ENCODE results near the gene TTC39A. TPM values are rescaled to one million over a fixed set of nuclear protein-coding genes. Genes with fewer than 3 reads are reported as not detected.

Gene TTC39A
- total RNA-seq, 4 donors from 2014 or later = 0.26 to 2.5 (median 1.3) TPM

DNA sequence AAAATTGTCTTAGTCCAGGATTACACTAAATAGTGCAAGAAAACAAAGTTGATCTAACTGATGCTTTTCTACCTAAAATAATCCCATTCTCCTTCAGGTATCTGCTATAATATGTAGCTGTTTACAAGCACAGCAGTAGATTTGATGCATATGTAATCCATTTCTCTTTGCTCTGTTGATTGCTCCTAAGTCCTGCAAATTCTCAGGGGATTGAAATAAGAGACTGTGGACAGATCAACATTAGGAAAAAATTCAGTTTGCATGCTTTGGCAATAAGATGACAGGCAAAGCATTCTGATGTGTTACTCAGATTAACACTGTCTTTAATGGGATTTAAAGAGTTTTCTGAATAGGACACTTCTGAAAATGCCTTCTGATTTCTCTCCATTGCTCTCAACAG, 59.6 kb downstream of the TTC39A start:
- intact Hi-C loops (cut with DNase I; ENCODE audit: low total_unique reads) = loop anchor here (10.0 kb wide), 1 partner anchor 76 kb away; no protein-coding TSS in a partner anchor
- DNase-seq = no peak
- no peaks in the 10 kb centered on the region for H3K27me3 ChIP-seq
- H3K36me3 ChIP-seq = no peaks in the 10 kb centered on the region
- TF ChIP-seq POLR2A (IDR thresholded peaks at IDR 0.05) = no peak
- TF ChIP-seq, protein P1, sequence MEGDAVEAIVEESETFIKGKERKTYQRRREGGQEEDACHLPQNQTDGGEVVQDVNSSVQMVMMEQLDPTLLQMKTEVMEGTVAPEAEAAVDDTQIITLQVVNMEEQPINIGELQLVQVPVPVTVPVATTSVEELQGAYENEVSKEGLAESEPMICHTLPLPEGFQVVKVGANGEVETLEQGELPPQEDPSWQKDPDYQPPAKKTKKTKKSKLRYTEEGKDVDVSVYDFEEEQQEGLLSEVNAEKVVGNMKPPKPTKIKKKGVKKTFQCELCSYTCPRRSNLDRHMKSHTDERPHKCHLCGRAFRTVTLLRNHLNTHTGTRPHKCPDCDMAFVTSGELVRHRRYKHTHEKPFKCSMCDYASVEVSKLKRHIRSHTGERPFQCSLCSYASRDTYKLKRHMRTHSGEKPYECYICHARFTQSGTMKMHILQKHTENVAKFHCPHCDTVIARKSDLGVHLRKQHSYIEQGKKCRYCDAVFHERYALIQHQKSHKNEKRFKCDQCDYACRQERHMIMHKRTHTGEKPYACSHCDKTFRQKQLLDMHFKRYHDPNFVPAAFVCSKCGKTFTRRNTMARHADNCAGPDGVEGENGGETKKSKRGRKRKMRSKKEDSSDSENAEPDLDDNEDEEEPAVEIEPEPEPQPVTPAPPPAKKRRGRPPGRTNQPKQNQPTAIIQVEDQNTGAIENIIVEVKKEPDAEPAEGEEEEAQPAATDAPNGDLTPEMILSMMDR (IDR thresholded peaks at IDR 0.05) = no peak
- no peak overlapping the region for H3K27ac ChIP-seq
- H3K9me3 ChIP-seq = no peaks in the 10 kb centered on the region
- no peaks in the 10 kb centered on the region for H3K4me1 ChIP-seq
- no peak overlapping the region for H3K4me3 ChIP-seq

DNA sequence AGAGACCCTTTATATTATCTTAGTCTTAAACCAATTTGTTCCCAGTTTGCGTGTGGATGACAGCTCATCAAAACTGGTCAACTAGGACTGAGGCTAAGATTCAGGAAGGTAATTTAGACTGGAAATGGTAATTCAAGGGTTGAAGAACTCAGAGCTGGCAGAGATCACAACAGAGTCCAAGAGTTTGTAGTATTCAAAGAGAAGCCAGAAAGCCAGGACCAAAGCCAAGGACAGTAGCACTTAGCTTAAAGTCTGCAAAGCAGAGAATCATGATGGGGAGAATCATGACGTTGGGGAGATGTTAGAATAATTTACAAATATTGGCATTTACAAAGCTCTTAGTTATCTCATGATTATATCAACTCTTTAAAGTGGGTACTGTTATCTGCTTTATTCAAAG, 61.7 kb downstream of the TTC39A start:
- DNase-seq = no peak
- Histone ChIP-seq H3K9me3 (no peaks in the 10 kb centered on the region), H3K4me3 (no peak overlapping the region), H3K36me3 (no peaks in the 10 kb centered on the region), H3K4me1 (no peaks in the 10 kb centered on the region), H3K27ac (no peak overlapping the region), H3K27me3 (no peaks in the 10 kb centered on the region)
- no peak for TF ChIP-seq POLR2A (IDR thresholded peaks at IDR 0.05)
- TF ChIP-seq, protein P1 (IDR thresholded peaks at IDR 0.05) = no peak
- intact Hi-C loops (cut with DNase I; ENCODE audit: low total_unique reads) = no loop called here

DNA sequence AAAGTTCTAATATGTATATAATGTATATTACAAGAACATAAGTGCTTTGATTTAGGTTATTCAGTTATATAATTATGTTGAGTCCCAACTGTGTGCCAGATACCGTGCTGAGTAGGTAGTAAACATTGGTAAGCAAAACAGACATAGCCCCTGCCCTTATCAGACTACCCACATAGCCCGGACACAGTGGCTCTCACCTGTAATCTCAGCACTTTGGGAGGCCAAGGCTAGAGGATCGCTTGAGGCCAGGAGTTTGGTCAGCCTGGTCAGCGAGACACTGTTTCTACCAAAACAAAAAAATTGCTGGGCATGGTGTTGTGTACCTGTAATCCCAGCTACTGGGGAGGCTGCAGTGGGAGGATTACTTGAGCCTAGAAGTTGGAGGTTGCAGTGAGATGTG, 63.6 kb downstream of the TTC39A start:
- Histone ChIP-seq H3K4me1 (no peaks in the 10 kb centered on the region), H3K27ac (no peak overlapping the region), H3K36me3 (no peaks in the 10 kb centered on the region), H3K27me3 (no peaks in the 10 kb centered on the region), H3K9me3 (no peaks in the 10 kb centered on the region), H3K4me3 (no peak overlapping the region)
- intact Hi-C loops (cut with DNase I; ENCODE audit: low total_unique reads) = no loop called here
- no peak for TF ChIP-seq POLR2A (IDR thresholded peaks at IDR 0.05)
- TF ChIP-seq, protein P1 (IDR thresholded peaks at IDR 0.05) = no peak
- DNase-seq = no peak

DNA sequence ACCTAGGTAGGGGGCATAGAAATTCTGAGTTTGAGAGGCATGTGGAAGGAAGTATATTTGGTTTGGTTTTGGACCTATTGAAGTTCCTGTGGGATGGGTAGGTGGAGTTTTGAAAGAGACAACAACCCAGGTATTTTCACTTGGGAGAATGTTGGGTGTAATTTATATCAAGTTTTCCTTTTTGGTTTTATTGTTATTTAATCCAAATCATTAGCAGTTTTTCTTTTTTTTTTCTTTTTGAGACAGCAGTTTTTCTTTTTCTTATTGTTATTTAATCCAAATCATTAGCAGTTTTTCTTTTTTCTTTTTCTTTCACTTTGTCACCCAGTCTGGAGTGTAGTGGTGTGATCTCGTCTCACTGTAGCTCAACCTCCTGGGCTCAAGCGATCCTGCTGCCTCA, 64.2 kb downstream of the TTC39A start:
- no peak overlapping the region for H3K4me3 ChIP-seq
- no peaks in the 10 kb centered on the region for H3K4me1 ChIP-seq
- DNase-seq = no peak
- TF ChIP-seq, protein P1 (IDR thresholded peaks at IDR 0.05) = no peak
- TF ChIP-seq POLR2A (IDR thresholded peaks at IDR 0.05) = no peak
- no peaks in the 10 kb centered on the region for H3K9me3 ChIP-seq
- no peaks in the 10 kb centered on the region for H3K36me3 ChIP-seq
- no peaks in the 10 kb centered on the region for H3K27me3 ChIP-seq
- no peak overlapping the region for H3K27ac ChIP-seq
- intact Hi-C loops (cut with DNase I; ENCODE audit: low total_unique reads) = no loop called here

DNA sequence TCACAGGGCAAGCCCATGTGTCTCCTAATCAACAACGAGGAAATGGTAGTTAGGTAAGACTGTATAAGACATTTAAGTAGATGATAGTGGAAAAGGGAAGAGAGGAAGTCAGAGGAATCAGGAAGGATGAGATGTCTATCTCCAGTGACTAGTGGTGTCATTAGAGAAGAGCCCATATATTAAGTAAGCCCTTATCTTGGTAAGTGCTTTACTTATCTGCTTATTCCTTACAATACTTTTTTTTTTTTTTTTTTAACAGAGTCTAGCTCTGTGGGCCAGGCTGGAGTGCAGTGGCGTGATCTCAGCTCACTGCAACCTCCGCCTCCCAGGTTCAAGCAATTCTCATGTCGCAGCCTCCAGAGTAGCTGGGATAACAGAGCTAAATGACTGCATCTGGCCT, 64.7 kb downstream of the TTC39A start:
- H3K9me3 ChIP-seq = no peaks in the 10 kb centered on the region
- H3K4me3 ChIP-seq = no peak overlapping the region
- H3K36me3 ChIP-seq = no peaks in the 10 kb centered on the region
- no peak for DNase-seq
- intact Hi-C loops (cut with DNase I; ENCODE audit: low total_unique reads) = no loop called here
- H3K27ac ChIP-seq = no peak overlapping the region
- H3K27me3 ChIP-seq = no peaks in the 10 kb centered on the region
- H3K4me1 ChIP-seq = no peaks in the 10 kb centered on the region
- TF ChIP-seq, protein P1 (IDR thresholded peaks at IDR 0.05) = no peak
- no peak for TF ChIP-seq POLR2A (IDR thresholded peaks at IDR 0.05)

Measured in uterus (tissue), 4 donors.